Ovary (tissue), 3 donors: Measurements from ENCODE around the gene RABGAP1L.

Source experiments
- POLR2A ChIP-seq: fragments of 450-650 bp; IDR thresholded peaks from one replicate; pipeline ENCODE4 v1.6.1; 2017; ENCODE audit warnings: antibody characterized with exemption, mild to moderate bottlenecking, moderate library complexity
- TF ChIP-seq, protein P1 (sequence below), 3 donors: fragments of 450-650 bp in 2 of 3; fragments of 200-600 bp in 1 of 3; IDR thresholded peaks; one replicate each; pipeline versions ENCODE4 v1.5.1 to v1.8.0; 2016 to 2022; ENCODE audit warnings: antibody characterized with exemption in 3 of 3, mild to moderate bottlenecking in 1 of 3
- donor health status: DM: no; HTN: no; CAD: no.

DNA sequence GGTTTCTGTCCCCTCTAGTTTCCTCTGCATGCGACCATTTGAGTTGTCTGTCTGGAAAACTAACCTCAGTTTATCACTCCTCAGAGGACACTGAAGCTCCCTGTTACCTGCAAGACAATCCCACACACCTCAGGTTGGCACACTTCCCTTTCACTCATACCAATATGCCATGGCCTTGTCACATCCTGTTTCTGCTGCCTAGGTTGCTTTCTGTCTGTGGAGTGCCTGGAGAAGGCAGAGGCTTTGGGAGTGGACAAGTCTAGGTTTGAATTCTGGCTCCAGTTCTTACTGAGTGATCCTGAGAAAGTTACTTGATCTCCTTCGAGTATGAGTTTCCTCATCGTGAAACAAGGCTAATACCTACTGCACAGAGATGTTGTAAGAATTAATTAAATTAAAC is 668.9 kb downstream of the RABGAP1L start:
- TF ChIP-seq POLR2A: no peak
- TF ChIP-seq, protein P1, sequence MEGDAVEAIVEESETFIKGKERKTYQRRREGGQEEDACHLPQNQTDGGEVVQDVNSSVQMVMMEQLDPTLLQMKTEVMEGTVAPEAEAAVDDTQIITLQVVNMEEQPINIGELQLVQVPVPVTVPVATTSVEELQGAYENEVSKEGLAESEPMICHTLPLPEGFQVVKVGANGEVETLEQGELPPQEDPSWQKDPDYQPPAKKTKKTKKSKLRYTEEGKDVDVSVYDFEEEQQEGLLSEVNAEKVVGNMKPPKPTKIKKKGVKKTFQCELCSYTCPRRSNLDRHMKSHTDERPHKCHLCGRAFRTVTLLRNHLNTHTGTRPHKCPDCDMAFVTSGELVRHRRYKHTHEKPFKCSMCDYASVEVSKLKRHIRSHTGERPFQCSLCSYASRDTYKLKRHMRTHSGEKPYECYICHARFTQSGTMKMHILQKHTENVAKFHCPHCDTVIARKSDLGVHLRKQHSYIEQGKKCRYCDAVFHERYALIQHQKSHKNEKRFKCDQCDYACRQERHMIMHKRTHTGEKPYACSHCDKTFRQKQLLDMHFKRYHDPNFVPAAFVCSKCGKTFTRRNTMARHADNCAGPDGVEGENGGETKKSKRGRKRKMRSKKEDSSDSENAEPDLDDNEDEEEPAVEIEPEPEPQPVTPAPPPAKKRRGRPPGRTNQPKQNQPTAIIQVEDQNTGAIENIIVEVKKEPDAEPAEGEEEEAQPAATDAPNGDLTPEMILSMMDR (IDR thresholded peaks at IDR 0.05): no peak
